Measurements from ENCODE around the gene FAM171A1.
"Not testable (repeated sequence)": the region's sequence is repeated elsewhere in the genome, so short reads cannot be mapped to it uniquely, and the experiment has no call there.

FAM171A1 gene

GRCh38 chr10:15320118-15320517, 51.0 kb downstream of the FAM171A1 start:
- no peak for DNase-seq (ENCODE audit: low read depth)

GRCh38 chr10:15316871-15317464, 54.1 kb downstream of the FAM171A1 start:
- DNase-seq (ENCODE audit: low read depth): no peak

DNA sequence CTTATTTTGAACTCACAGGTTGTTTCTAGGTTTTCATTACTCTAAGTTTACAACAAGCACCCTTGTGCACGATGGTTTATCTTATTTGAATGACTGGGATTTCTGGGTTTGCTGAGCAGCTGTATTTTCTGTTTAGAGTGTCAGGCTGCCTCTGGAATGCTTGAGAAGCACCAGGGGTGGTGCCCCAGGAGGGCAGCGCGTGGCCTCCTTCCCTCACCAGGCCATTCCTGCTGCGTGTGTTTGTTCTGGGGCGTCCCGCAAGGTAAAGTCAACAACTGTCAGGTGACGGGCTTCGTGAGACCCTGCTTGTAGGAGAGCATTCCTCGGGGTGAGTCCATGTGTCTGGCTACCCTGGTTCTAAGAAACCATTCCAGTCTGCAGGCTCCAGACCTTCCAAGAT, 54.9 kb downstream of the FAM171A1 start:
- no peak for DNase-seq (ENCODE audit: low read depth)

DNA sequence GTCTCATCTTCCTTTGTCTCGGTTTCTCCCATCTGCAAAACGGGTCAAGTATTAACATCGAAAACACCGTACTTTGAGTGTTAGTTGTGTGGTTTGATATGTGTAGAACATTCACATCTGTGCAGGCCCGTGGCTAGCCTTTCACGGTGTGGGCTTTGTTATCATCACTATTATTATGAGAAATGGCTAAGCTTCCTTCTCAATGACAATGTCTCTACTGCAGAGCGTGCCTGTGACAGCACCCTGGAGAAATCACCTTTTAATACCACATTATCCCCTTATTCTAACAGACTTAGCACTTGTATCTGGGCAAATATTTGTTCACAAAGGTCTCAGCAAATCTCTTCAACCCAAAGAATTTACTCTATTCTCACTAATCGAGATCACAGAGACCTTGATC, 55.8 kb downstream of the FAM171A1 start:
- no peak for DNase-seq (ENCODE audit: low read depth)

- no peak for DNase-seq (ENCODE audit: low read depth)
Observed at GRCh38 chr10:15314482-15315045, 56.5 kb downstream of the FAM171A1 start.

DNA sequence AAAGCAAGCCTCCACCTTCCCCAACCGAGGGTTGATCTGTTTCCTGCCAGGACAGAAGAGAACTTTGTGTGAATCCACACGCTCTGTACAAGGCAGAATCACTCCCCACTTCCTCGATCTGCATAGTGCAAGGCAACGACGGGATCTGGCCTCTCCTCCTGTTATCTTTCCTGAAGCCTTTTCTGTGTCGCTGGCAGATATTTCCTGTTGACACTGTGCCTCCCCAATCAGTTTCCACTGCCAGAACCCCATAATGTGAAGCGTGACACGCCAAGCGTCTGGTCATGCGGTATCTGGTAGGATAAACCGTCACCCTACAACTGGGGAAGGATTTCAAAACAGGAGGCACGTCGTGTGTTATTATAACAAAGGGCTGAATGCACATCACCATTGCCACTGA, 57.2 kb downstream of the FAM171A1 start:
- DNase-seq (ENCODE audit: low read depth): no peak

- no peak for DNase-seq (ENCODE audit: low read depth)
Observed at GRCh38 chr10:15313047-15313446, 58.0 kb downstream of the FAM171A1 start.

GRCh38 chr10:15311569-15312280, 59.4 kb downstream of the FAM171A1 start:
- no peak for DNase-seq (ENCODE audit: low read depth)

GRCh38 chr10:15310776-15311568, 60.1 kb downstream of the FAM171A1 start:
- DNase-seq (ENCODE audit: low read depth): no peak

- no peak for DNase-seq (ENCODE audit: low read depth)
Observed at GRCh38 chr10:15309221-15309620, 61.9 kb downstream of the FAM171A1 start.

- no peak for DNase-seq (ENCODE audit: low read depth)
Observed at GRCh38 chr10:15306735-15307280, 64.3 kb downstream of the FAM171A1 start.

- no peak for DNase-seq (ENCODE audit: low read depth)
Observed at GRCh38 chr10:15305634-15306033, 65.5 kb downstream of the FAM171A1 start.

DNA sequence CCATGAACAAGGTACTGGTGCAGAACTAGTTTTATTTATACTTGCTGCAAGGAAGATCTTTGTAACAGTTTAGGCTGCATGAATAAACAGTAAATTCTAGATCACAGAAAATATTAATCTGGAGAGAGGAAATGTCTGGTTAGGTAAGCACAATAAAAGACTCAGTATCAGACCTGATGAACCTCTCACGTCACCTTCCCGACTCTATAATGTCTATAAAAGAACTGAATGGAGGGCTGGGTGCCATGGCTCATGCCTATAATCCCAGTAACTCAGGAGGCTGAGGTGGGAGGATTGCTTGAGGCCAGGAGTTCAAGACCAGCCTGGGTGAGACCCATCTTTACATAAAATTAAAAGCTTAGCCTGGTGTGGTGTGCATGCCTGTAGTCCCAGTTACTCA, 65.9 kb downstream of the FAM171A1 start:
- DNase-seq (ENCODE audit: low read depth): no peak

DNA sequence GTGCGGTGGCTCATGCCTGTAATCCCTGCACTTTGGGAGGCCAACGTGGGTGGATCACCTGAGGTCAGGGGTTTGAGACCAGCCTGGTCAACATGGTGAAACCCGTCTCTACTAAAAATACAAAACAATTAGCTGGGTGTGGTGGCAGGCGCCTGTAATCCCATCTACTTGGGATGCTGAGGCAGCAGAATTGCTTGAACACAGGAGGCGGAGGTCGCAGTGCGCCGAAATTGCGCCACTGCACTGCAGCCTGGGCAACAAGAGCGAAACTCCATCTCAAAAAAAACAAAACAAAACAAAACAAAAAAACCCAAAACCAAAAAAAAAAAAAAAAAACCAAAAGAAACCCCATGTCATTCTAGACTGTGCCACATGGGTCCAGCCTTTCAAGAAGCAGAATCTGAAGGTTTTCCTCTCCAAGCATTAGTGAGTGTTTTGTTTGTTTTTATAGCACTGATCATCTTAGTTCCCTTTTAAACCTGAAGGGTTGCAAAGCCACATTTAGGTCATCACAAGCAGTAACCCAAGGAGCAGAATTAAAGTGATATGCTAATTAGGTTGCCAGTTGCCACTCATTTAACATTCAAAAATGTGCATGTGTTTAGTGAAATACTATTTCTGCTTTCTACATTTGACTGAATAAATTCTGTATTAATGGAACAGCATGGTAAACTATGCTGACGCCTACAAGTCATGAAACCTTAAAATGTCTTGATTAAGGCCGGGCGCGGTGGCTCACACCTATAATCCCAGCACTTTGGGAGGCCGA, 68.7 kb downstream of the FAM171A1 start:
- DNase-seq (ENCODE audit: low read depth): not testable (repeated sequence)

- DNase-seq (ENCODE audit: low read depth): no peak
Observed at GRCh38 chr10:15300697-15301096, 70.4 kb downstream of the FAM171A1 start.

GRCh38 chr10:15300145-15300544, 70.9 kb downstream of the FAM171A1 start:
- DNase-seq (ENCODE audit: low read depth): no peak

- no peak for DNase-seq (ENCODE audit: low read depth)
Observed at GRCh38 chr10:15296701-15297100, 74.4 kb downstream of the FAM171A1 start.

DNA sequence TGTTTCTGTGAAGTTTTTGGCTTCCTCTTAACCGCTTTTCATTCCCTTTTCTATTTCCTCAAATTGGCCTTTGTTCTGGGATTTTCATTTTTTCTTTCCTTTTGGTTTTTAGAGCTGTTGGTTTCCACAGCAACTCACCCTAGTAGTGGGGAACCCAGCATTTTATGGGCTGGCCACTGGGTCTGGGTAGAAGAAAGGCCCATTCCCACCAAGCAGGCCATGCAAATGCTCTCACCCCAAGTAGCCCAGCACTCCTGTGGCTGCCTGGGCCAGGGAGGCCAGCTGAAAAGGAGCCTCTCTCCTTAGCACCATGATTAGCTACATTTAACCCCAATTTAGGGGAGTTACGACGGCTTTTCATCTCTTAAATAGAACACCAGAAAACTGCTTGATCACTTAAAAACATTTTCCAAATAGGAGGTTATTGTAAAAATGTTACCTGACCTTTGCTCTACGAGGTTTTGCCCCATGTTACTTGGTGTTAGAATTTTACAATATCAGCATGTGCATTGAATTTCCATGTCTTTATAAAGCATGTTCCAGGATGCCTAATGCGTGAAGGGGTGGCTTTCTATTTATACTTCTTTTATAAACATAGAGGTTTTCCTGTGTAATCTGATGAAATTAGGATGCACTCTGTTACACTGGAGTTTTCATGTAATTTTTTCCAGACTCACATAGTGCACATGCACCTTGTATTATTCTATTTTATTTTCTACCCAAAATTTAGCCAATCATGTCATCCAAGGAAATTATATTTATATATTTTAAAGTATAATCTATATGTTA, 75.4 kb downstream of the FAM171A1 start:
- DNase-seq (ENCODE audit: low read depth): no peak

- no peak for DNase-seq (ENCODE audit: low read depth)
Observed at GRCh38 chr10:15293862-15294842, 76.9 kb downstream of the FAM171A1 start.

GRCh38 chr10:15290671-15291070, 80.4 kb downstream of the FAM171A1 start:
- no peak for DNase-seq (ENCODE audit: low read depth)

All from activated T-cell treated with anti-CD3 and anti-CD28 coated beads for 24 hours (primary cell).